ENCODE measurements around the gene HAVCR1.
"Not testable (repeated sequence)": the region's sequence is repeated elsewhere in the genome, so short reads cannot be mapped to it uniquely, and the experiment has no call there.

HAVCR1 gene

GRCh38 chr5:157059093-157059539, at the start of gene HAVCR1:
HAVCR1 (minus strand) TSS chr5:157059116; CDS start chr5:157057943, 1,173 bp downstream.
- no peak for DNase-seq

- no peak for DNase-seq
Measured at GRCh38 chr5:157107508-157107907, 48.6 kb upstream of the HAVCR1 start.

- peak; percentile 68 for DNase-seq
Measured at GRCh38 chr5:157106630-157107461, 47.9 kb upstream of the HAVCR1 start.

GRCh38 chr5:157100140-157100679, 41.3 kb upstream of the HAVCR1 start:
- DNase-seq = peak; percentile 43

- no peak for DNase-seq
Measured at GRCh38 chr5:157088342-157088990, 29.6 kb upstream of the HAVCR1 start.

GRCh38 chr5:157086751-157087359, 27.9 kb upstream of the HAVCR1 start:
- no peak for DNase-seq

- DNase-seq = no peak
Measured at GRCh38 chr5:157085930-157086329, 27.0 kb upstream of the HAVCR1 start.

GRCh38 chr5:157080286-157080685, 21.4 kb upstream of the HAVCR1 start:
- DNase-seq = no peak

- no peak for DNase-seq
Measured at GRCh38 chr5:157076558-157076957, 17.6 kb upstream of the HAVCR1 start.

- DNase-seq = peak; percentile 42
Measured at GRCh38 chr5:157072508-157072907, 13.6 kb upstream of the HAVCR1 start.

GRCh38 chr5:157069949-157070348, 11.0 kb upstream of the HAVCR1 start:
- no peak for DNase-seq

GRCh38 chr5:157068785-157069184, 9.9 kb upstream of the HAVCR1 start:
- no peak for DNase-seq

- no peak for DNase-seq
Measured at GRCh38 chr5:157068339-157068738, 9.4 kb upstream of the HAVCR1 start.

- no peak for DNase-seq
Measured at GRCh38 chr5:157067005-157067404, 8.1 kb upstream of the HAVCR1 start.

GRCh38 chr5:157066080-157066479, 7.2 kb upstream of the HAVCR1 start:
- no peak for DNase-seq

- DNase-seq = no peak
Measured at GRCh38 chr5:157063776-157064430, 5.0 kb upstream of the HAVCR1 start.

GRCh38 chr5:157059891-157060290, 975 bp upstream of the HAVCR1 start:
- DNase-seq = no peak

GRCh38 chr5:157057459-157058370, 1.2 kb downstream of the HAVCR1 start:
- no peak for DNase-seq

- not testable (repeated sequence) for DNase-seq
Measured at GRCh38 chr5:157056848-157057247, 2.1 kb downstream of the HAVCR1 start.

GRCh38 chr5:157051604-157052245, 7.2 kb downstream of the HAVCR1 start:
- no peak for DNase-seq

GRCh38 chr5:157050050-157050449, 8.9 kb downstream of the HAVCR1 start:
- DNase-seq = no peak

Data from stimulated activated CD8-positive, alpha-beta memory T cell treated with anti-CD3 and anti-CD28 coated beads, Interleukin-4, amount 100 ng/mL, for 48 hours (primary cell).